ENCODE data around the gene INCENP.

INCENP gene

DNA sequence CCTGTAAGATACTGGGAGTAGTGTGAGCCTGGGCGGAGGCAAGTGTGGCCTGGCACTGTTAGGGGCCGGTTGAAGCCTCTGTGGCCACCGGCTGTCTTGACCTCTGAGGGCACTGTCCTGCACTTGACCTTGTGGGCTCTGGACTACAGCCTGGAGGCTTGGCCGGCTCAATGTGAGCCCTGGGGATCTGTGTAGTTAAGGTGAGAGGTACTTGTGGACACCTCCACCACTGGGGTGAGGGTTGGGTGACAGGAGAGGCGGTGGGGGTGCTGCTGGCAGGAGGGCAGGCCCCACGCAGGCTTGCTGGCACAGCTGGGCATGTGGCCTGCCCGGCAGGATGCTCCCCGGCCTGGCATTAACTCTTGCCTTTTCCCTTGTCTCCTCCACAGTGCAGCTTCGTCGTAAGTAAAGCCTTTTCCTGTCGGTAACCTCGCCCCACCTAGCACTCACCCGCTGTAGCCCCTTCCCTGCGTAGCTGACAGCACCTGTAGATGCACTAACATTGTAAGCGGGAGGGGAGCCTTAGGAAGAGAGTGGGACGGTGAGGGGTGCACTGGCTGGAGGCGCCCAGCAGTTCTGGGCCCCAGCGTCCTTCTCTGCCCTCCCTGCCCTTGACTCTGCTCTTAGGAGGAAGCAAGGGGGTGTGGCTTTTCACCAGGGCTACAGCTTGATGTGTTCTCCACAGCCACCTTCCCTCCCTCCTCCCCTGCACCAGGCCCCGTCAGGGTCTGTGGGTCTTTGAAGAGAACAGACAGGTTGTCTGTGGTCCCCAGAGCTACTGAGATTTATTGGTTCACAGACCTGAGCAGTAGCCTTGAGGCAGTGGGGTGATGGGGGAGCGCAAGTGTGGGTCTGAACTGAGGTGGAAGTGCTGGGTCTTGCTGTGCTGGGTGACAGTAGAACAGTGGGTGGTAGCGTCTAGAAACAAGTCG is 17.6 kb downstream of the INCENP start:
- no peak for DNase-seq

DNA sequence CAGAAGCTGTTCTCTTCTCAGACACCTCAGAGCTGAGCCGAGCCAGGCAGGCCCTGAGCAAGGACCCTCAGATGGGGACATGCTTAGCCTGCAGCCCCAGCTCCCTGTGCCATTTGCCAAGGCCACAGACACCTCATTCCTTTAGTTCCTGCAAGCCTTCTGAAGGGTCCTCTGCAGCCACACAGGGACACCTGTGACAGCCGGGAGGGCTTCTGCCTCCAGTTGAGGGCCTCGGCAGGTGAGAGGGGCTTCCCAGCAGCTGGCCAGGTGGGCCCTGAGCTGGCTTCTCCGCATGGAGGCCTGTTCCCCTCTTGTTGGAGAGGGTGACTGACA is 18.2 kb downstream of the INCENP start:
- DNase-seq, result no peak

DNA sequence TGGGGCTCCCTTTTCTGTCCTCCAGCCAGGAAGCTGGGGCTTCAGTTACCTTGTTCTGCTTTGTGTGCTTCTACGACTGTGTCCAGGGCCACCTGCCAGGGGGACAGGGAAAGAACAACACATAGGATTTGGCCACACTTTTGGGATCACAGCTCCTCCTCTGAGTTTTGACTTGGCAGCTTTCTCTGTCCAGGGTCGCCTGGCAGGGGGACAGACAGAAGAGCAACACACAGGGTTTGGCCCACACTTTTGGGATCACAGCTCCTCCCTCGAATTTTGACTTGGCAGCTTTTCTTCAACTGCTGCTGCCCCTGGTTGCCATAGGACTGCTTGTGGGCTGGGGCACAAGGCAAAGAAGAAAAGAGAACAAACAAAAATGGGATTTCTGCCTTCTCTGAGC is 19.1 kb downstream of the INCENP start:
- DNase-seq, result no peak

DNA sequence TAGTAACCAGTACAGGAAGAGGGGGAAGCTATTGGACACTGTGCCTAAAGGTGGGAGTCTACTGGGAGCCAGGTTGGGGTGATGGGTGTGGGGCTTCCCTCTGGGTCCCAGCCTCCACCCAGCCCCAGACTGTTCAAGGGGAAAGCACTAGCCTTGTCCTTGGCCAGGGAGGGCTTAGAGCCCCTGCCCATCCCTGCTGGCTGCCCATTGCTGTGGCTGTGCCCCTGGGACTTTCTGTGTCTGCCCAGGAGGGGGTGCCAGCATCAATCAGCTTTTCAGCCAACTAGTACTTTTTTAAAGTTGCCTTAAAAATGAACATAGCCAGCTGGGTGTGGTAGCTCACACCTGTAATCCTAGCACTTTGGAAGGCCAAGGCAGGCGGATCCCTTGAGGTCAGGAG is 19.9 kb downstream of the INCENP start:
- DNase-seq, result no peak

DNA sequence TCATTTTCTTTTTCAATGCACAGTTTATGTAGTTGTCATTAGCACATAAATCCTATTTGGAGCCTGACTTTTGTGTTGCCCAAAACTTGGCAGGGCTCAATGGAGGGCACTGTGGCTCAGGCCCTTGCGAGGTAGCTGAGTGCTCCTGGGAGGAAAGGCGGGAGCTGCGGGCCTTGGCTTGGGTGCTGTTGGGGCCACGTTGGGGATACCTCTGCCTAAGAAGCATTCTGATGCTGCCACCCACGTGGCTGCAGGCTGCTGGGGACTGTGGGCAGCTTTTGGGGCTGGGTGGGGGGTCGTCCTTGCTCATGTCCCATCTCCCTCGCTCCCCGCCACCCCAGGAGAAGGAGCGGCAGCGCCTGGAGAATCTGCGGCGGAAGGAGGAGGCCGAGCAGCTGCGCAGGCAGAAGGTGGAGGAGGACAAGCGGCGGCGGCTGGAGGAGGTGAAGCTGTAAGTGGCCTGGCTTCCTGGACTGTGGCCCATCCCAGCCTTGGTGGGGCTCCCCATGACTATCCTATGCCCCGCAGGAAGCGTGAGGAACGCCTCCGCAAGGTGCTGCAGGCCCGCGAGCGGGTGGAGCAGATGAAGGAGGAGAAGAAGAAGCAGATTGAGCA is 20.9 kb downstream of the INCENP start:
- DNase-seq, result no peak

DNA sequence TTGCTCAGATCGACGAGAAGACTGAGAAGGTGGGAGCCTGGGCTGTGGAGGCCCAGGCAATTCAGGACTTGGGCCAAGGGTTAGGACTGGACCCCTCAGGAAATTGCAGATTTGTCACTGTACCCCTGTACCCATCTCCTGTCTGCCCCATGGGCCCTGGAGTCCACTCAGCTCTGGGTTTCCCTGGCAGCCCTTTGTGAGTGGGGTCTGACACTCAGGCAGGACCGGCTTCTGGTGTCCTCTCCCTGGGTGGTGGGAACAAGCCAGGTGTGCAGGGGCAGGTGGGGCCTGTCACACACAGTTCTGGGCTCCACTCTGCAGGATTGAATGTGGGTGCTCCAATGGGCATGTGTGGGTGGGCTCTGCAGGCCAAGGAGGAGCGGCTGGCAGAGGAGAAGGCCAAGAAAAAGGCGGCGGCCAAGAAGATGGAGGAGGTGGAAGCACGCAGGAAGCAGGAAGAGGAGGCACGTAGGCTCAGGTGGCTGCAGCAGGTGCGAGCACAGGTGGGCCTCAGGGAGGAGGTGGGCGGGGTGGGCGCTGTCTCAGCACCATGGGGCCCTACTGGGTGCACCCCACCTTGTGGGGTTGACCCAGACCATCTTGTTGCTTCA is 21.6 kb downstream of the INCENP start:
- no peak for DNase-seq

DNA sequence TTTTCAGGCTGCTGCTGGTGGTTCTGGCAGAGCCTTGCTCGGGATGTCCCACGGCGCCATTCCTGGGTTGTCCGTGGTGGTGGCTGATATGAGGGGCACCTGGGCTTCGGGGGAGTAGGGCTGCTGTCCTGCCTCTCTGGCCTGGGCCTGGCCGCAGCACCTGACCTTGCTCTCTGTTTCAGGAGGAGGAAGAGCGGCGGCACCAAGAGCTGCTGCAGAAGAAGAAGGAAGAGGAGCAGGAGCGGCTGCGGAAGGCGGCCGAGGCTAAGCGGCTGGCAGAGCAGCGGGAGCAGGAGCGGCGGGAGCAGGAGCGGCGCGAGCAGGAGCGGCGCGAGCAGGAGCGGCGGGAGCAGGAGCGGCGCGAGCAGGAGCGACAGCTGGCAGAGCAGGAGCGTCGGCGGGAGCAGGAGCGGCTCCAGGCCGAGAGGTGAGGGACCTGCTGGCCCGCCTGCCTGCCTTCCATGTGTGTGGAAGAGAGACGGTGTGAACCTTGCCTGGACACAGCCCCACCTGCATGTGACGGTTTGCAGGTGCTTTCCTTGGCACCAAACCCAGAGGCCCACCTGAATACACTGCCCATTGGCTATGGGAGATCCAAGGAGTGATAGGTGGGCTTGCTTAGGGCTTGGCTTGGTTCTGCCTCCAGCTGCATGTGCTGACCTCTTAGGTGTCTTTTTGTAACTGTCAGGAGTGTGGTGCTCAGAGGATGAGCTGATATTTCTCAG is 22.8 kb downstream of the INCENP start:
- DNase-seq, result no peak

DNA sequence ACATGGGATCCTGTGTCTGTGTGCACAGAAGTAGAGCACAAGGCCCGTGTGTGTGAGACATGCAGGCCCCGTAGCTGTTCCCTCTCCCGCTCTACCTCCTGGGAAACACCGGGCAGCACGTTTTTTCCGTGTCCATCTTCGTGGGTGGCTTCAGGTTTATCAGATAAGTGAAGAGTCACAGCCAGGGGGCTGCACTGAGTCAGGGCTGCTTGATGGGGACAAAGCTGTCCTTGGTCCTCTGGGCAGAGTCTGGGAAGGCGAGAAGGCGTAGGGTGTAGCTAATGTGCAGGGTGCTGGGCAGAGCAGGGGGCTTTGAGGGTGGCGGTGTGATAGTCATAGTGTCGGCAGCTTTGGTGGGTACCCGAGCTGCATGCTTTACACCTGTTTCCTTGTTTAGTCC is 23.7 kb downstream of the INCENP start:
- DNase-seq, result no peak

DNA sequence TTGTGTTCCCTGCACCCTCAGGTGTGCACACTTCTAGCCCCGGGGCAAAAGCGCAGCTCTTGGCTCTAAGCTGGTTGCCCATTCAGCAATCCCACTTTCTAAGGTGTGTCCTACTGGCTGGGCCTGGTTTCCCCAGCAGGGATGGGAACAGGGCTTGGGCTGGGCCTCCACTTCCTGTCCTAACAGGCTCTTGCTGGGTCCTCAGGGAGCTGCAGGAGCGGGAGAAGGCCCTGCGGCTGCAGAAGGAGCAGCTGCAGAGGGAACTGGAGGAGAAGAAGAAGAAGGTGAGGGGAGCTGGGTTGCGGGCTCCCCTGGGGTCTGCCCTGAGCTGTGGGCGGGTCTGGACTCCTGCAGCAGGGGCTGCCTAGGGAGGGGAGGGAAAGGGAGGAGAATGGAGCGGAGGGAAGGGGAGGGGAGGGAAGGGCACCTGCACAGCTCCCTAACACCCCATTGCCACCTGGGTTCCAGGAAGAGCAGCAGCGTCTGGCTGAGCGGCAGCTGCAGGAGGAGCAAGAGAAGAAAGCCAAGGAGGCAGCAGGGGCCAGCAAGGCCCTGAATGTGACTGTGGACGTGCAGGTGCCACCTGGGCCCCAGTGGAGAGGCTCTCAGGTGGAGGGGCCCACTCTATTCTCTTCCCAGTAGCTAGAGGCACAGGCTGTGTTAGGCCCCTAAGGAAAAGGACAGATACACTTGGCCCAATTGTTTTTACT is 24.6 kb downstream of the INCENP start:
- no peak for DNase-seq

DNA sequence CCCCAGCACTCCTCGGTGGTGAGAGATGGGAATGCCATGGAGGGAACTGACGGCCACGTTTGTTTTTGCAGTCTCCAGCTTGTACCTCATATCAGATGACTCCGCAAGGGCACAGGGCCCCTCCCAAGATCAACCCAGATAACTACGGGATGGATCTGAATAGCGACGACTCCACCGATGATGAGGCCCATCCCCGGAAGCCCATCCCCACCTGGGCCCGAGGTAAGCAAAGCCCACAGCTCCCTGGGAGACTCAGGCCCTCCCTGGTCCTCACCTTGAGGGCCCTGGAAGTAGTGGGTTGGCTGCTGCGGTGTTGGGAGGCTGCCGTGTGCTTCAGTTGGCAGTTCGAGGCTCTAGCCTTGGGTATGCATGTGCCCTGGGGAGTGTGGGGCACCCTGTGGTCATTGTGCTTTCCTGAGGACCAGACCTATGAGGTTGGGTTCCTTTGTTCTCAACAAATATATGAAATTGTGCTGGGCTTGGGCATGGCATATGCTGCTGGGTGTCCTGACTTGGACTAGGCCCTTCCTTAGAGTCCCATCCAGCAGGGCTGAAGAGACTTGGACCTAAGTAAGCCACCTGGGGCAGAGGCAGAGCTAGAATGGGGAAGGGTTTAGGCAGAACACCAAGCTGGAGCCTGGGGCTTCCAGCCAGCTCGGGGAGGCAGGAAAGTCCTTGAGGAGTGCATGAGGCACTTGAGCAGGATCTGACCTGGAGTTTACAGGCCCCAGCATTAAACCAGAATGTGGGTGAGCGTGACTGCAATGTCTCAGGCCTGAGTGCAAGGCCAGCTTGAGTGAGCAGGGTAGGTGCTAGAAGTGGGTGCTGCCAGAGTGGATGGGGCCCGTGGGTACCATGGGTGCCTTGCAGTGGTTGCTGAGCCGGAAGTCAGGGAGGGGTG is 26.4 kb downstream of the INCENP start:
- no peak for DNase-seq

DNA sequence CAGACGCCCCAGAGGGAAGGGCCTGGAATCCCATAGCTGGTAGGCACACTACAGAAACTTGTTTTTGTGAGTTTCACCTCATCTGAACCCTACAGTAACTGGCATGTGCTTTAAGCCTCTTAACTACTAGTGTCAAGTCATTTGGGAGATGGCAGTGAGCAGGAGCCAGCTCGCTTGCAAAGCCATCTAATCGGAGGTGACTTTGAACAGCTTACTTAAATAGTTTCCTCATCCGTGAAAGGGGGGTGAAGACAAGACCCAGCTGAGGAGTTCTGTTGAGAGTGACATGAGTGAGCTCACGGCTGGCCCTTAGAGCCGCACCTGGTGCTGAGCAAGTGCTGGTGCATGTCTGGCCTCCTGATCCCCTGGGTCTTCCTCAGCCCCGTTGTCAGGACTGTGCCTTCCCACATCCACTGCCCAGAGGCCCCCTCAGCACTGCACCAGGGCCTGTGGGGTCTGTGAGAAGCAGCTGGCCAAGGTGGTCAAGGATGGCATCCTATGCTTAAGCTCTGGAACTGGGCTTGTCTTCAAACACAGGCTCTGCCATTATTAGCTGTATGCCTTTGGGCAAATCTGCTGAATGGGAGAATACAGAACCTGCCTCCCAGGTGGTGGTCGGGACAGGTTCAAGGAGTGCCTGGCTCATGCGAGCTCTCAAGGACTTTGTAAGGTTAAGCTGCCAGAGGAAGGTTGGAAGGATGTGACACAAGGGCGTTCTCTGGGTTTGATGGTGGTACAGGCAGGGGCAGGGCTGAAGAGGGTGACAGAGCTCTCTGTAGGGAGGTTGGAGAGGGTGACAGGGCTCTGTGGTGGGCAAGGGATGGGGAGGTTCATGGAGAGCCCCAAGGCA is 27.3 kb downstream of the INCENP start:
- DNase-seq, result no peak

DNA sequence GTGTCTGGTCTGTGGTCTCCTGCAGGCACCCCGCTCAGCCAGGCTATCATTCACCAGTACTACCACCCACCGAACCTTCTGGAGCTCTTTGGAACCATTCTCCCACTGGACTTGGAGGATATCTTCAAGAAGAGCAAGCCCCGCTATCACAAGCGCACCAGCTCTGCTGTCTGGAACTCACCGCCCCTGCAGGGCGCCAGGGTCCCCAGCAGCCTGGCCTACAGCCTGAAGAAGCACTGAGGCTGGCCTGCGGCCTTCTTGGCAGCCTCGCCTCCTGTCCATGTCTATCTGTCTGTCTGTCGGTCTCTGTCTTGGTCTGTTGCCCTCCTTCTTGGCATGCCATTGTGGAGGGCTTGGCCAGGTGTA is 27.9 kb downstream of the INCENP start:
- DNase-seq, result no peak

DNA sequence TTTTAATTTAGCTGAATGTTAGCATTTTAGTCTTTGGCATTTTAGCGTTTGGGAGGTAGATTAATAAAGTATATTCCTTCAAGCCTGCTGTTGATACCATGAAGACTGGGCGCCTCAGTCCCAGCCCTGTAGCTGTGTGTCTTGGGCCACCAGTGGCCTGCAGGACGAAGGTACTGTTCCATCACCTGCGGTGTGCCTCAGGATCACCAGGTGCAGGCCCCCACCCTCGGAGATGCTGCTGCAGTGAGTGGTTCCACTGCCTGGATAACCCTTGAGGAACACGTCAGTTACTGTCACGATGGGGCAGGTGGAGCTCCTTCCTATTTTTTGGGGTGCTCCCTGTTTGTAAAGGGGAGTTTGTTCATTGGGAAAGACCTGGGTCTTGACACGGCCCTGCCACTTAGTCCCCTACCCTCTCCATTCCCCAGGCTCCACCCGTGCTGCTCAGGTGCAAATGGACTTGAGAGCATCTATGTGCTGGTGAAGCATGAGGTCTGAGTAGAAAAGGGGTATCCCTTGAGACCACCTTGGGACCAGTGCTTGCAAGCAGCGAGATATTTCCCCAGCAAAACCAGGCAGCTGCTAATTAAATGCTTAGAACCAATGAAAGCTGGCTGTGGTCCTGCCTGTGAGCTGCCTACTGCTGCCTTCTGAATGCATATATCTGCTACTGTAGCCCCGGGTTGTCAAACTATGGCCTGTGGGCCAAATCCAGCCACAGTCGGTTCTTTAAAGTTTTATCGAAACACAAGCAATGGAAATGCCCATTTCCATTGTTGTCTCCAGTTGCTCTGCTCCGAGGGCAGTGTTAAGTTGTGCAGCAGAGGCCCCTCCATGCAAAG is 28.7 kb downstream of the INCENP start:
- DNase-seq, result no peak

DNA sequence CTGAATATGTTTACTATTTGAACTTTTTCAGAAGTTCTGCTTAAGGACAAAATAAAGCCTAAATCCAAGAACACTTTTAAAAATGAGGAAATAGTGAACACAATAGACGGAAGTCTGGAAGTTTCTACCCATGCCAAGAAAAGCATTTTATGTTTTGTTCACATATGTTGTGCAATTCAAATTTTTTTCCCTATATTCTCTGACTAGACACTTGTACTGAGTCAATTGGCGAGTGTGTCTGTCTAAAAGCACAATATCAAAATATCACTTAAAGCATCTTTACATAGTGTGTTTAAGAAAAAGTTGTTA is 29.2 kb downstream of the INCENP start:
- DNase-seq, result no peak

DNA sequence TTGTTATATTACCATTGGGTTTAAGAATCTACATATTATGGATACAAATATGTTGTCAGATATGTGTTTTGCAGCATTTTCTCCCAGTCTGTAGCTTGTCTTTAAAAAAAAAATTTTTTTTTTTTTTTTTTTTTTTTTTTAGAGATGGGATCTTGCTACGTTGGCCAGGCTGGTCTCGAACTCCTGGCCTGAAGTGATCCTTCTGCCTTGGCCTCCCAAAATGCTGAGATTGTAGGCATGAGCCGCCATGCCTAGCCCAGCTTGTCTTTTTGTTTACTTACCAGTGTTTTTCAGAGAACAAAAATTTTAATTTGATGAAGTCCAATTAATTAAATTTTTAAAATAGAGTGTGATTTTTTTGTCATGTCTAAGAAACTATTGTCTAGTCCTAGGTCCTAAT is 29.8 kb downstream of the INCENP start:
- no peak for DNase-seq

DNA sequence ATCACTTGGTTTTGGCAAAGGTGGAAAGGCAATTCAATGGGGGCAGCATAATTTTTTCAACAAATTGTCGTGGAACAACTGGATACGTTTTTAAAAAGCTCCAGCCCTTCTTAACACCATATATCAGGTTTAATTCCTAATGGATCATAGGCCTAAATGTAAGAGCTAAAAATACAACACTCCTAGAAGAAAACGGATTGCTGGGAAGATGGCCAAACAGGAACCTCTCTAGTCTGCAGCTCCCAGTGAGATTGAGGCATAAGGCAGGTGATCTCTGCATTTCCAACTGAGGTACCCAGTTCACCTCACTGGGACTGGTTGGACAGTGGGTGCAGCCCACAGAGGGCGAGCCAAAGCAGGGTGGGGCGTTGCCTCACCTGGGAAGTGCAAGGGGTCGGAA is 33.8 kb downstream of the INCENP start:
- no peak for DNase-seq

DNA sequence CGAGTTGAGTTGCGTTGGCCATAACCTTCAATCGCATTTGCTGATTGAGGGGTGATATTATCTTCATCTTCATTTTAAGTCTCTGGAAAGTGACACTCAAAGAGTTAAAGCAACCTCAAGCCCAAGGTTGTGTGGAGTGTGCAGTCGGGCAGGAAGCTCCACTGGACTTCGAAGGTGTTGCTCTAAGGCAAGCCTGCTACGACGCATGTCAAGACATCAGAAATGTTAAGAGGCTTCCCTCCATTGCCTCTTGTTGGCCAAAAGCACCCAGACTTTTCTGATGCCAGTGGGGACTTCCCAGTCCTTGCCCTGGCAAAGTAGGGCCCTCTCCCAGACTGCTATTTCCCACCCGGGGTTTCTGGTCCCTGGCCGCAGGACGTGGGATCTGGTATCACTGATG is 42.6 kb downstream of the INCENP start:
- DNase-seq, result no peak

DNA sequence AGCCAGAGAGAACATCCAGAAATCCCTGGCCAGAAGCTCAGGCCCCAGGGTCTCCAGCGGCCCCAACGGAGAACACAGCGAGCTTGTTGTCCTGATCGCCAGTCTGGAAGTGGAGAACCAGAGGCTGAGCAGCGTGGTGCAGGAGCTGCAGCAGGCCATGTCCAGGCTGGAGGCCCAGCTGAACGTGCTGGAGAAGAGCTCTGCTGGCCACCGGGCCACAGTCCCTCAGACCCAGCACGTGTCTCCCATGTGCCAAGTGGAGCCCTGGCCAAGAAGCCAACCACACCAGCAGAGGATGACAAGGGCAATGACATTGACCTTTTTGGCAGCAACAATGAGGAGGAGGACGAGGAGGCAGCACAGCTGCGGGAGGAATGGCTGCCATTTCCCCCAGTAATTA is 45.6 kb downstream of the INCENP start:
- DNase-seq, result no peak

DNA sequence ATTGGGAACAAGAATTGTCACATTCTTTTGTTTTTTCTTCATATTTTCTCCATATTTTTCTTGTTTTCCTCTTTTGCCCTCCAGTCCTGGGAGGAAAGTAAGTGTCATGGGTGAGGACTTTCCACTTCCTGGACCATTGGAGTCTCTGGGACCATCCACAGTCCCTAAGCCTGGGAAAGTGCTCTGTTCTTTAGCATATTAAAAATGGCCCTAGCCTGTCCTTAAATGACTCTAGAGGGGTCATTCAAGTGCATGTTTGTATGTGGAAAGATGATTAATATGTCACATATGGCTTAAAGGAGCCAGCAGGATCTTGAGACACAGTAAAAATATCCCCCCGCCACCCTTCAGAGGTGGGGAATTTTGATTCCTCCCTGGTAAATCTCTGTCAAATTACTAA is 46.1 kb downstream of the INCENP start:
- DNase-seq, result no peak

DNA sequence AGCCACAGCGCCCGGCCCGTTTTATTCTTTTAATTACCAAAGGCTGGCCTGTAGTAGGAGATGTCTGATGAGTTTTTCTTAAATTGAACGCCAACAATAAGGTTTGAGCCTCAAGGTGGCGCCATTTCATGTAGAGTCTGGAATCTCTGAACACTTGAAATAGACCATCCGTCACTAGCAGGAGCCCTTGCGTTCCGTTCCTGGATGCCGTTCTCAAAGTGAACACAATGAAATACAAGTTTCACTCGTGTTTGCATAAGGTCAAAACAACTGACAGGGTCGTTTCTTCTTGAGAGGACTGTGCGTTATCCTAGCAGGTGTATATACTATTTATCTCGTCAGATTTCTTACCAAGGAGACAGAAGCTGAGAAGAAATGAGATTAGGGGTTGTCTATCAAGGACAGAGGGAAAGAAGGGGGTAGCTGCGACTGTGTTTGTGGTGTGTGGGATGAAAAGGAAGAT is 47.5 kb downstream of the INCENP start:
- peak; percentile 60 for DNase-seq

Measured in effector CD8-positive, alpha-beta T cell (primary cell).